ENCODE results near the gene U2AF2.

DNA sequence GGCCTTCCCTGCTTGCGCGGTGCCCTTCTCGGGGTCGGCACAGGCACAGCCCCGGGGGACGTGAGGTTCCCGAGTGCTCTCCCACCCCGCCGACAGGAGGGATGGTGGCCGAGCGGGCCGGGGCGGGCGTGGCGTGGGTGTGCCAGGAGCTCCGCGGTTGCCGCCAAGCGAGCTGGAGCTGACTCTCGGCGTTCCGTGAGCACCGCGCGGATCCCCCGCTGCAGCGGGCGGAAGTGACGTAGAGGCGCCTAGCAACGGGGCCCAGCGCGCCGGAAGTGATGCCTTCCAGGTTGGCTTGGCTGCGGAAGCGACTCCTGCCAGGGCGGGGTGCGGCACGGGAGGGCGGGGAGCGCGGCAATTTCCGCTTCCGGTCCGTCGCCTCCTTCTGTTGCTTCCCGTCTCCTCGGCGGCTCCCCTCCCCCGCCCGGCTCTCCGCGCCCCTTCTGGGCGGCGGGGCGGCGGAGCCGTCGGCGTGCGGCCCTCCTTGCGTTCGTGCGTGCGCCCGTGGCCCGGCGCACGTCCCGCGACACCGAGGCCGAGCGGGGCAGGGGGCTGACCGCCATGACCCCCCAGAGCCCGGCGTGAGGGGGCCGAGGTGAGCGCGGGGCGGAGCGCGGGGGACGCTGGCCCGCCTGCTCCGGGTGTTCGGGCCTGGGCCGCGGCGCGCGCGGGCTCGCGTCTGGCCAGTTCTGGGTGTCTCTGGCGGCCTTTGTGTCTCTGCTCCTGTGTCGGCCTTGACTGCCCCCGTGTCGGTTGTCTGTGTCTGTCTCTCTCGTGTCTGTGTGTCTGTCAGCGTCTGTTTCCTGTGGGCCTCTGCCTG, 20.2 kb downstream of the U2AF2 start, which contains the start of gene EPN1:
- TF ChIP-seq, protein P1, sequence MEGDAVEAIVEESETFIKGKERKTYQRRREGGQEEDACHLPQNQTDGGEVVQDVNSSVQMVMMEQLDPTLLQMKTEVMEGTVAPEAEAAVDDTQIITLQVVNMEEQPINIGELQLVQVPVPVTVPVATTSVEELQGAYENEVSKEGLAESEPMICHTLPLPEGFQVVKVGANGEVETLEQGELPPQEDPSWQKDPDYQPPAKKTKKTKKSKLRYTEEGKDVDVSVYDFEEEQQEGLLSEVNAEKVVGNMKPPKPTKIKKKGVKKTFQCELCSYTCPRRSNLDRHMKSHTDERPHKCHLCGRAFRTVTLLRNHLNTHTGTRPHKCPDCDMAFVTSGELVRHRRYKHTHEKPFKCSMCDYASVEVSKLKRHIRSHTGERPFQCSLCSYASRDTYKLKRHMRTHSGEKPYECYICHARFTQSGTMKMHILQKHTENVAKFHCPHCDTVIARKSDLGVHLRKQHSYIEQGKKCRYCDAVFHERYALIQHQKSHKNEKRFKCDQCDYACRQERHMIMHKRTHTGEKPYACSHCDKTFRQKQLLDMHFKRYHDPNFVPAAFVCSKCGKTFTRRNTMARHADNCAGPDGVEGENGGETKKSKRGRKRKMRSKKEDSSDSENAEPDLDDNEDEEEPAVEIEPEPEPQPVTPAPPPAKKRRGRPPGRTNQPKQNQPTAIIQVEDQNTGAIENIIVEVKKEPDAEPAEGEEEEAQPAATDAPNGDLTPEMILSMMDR (IDR thresholded peaks at IDR 0.05) = no peak
- peak; percentile 98 for TF ChIP-seq POLR2AphosphoS5 (IDR thresholded peaks at IDR 0.05; ENCODE audit: low read depth, low read length)
- peak; percentile 99 for TF ChIP-seq SIN3A (IDR thresholded peaks at IDR 0.05; ENCODE audit: borderline replicate concordance, insufficient read depth, low read depth, low read length)
- TF ChIP-seq, protein P2, sequence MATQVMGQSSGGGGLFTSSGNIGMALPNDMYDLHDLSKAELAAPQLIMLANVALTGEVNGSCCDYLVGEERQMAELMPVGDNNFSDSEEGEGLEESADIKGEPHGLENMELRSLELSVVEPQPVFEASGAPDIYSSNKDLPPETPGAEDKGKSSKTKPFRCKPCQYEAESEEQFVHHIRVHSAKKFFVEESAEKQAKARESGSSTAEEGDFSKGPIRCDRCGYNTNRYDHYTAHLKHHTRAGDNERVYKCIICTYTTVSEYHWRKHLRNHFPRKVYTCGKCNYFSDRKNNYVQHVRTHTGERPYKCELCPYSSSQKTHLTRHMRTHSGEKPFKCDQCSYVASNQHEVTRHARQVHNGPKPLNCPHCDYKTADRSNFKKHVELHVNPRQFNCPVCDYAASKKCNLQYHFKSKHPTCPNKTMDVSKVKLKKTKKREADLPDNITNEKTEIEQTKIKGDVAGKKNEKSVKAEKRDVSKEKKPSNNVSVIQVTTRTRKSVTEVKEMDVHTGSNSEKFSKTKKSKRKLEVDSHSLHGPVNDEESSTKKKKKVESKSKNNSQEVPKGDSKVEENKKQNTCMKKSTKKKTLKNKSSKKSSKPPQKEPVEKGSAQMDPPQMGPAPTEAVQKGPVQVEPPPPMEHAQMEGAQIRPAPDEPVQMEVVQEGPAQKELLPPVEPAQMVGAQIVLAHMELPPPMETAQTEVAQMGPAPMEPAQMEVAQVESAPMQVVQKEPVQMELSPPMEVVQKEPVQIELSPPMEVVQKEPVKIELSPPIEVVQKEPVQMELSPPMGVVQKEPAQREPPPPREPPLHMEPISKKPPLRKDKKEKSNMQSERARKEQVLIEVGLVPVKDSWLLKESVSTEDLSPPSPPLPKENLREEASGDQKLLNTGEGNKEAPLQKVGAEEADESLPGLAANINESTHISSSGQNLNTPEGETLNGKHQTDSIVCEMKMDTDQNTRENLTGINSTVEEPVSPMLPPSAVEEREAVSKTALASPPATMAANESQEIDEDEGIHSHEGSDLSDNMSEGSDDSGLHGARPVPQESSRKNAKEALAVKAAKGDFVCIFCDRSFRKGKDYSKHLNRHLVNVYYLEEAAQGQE (IDR thresholded peaks at IDR 0.05; ENCODE audit: insufficient read depth in 1 of 2, low read depth in 2 of 2, low read length in 1 of 2) = peak in 1 of 2 experiments; percentile 71; a peak in 1 of 4 replicates
- no peak for TF ChIP-seq TCF7L2 (IDR thresholded peaks at IDR 0.05; ENCODE audit: low read depth, low read length)
